H1 (cell line): ENCODE measurements around the gene MAD2L2. TPM values are rescaled to one million over a fixed set of nuclear protein-coding genes. Genes with fewer than 3 reads are reported as not detected.

Experiments
- CTCF ChIA-PET: fragments of 300-600 bp; sonication (Branson Sonifier 250); formaldehyde crosslinking; loops from one replicate; lab custom pipeline; 2021; ENCODE audit not compliant: partially characterized antibody; lab: Charles Lee
- POLR2A ChIA-PET: fragments of 300-600 bp; sonication (Branson Sonifier 250); formaldehyde crosslinking; loops from one replicate; lab custom pipeline; 2021; ENCODE audit warnings: inconsistent platforms; ENCODE audit not compliant: partially characterized antibody; lab: Charles Lee
- DNase-seq, 2 experiments: peaks; one replicate each; pipeline versions ENCODE4 v3.0.0 to v3.0.0-alpha.2; 2010 to 2022; ENCODE audit warnings: low spot score in 2 of 2, low read depth in 1 of 2, mixed read lengths in 1 of 2
- FAIRE-seq: peaks from 2 replicates; lab custom pipeline; 2011; peaks lifted over from hg19 to GRCh38; lab: Jason Lieb, UNC
- H2AFZ ChIP-seq: 2 replicates; pipeline ENCODE4 v1.8.1; 2012; ENCODE audit warnings: low read length, inconsistent platforms
- H2AK5ac ChIP-seq: 2 replicates; pipeline ENCODE4 v1.6.1; 2013; ENCODE audit warnings: low read depth, low read length
- H2BK120ac ChIP-seq: replicated peaks from 2 replicates; pipeline ENCODE3; 2013; ENCODE audit warnings: low read depth, low read length, inconsistent platforms
- H2BK12ac ChIP-seq: 2 replicates; pipeline ENCODE4 v1.6.1; 2013; ENCODE audit warnings: low read depth, low read length
- H2BK15ac ChIP-seq: 2 replicates; pipeline ENCODE4 v1.6.1; 2013; ENCODE audit warnings: low read length
- H2BK20ac ChIP-seq: 2 replicates; pipeline ENCODE4 v1.6.1; 2013; ENCODE audit warnings: low read length
- H2BK5ac ChIP-seq: 2 replicates; pipeline ENCODE4 v1.6.1; 2013; ENCODE audit warnings: low read depth, low read length
- H3K14ac ChIP-seq: 2 replicates; pipeline ENCODE4 v1.6.1; 2013; ENCODE audit warnings: inconsistent platforms; ENCODE audit not compliant: insufficient read length
- H3K18ac ChIP-seq: 2 replicates; pipeline ENCODE4 v1.6.1; 2013; ENCODE audit warnings: low read length; ENCODE audit errors: extremely low read depth
- H3K23ac ChIP-seq: 2 replicates; pipeline ENCODE4 v1.6.1; 2013; ENCODE audit warnings: inconsistent platforms; ENCODE audit not compliant: insufficient read length
- H3K23me2 ChIP-seq: 2 replicates; pipeline ENCODE4 v1.6.1; 2013; ENCODE audit warnings: low read depth, low read length
- H3K27ac ChIP-seq: 2 replicates; pipeline ENCODE4 v1.6.1; 2011; ENCODE audit warnings: low read depth, low read length, inconsistent platforms
- H3K27me3 ChIP-seq, 4 experiments: replicated peaks in 1 of 4; 1 replicate in 1 of 4; 2 replicates in 3 of 4; pipeline versions ENCODE4 v1.6.1 to v1.8.1; 2011 to 2013; ENCODE audit warnings: low read length in 3 of 4, mild to moderate bottlenecking in 3 of 4, inconsistent platforms in 2 of 4, mixed read lengths in 2 of 4, moderate library complexity in 1 of 4; ENCODE audit not compliant: control insufficient read depth in 3 of 4, insufficient read depth in 3 of 4; ENCODE audit errors: extremely low read depth in 1 of 4
- H3K36me3 ChIP-seq, 4 experiments: 2 replicates each; pipeline versions ENCODE4 v1.6.1 to v1.8.1; 2011 to 2013; ENCODE audit warnings: mild to moderate bottlenecking in 4 of 4, low read length in 3 of 4, moderate library complexity in 2 of 4, control low read depth in 1 of 4, inconsistent platforms in 1 of 4; ENCODE audit not compliant: insufficient read depth in 4 of 4, control insufficient read depth in 2 of 4
- H3K4ac ChIP-seq: replicated peaks from 2 replicates; pipeline ENCODE3; 2013; ENCODE audit warnings: low read length, low read depth, mixed read lengths, inconsistent platforms; ENCODE audit not compliant: insufficient read length
- H3K4me1 ChIP-seq, 4 experiments: replicated peaks in 1 of 4; 1 replicate in 1 of 4; 2 replicates in 3 of 4; pipeline versions ENCODE4 v1.6.1 to v1.8.1; 2011 to 2013; ENCODE audit warnings: low read length in 3 of 4, inconsistent platforms in 2 of 4, mixed read lengths in 1 of 4; ENCODE audit not compliant: insufficient read depth in 4 of 4, control insufficient read depth in 3 of 4
- H3K4me2 ChIP-seq, 2 experiments: 2 replicates each; pipeline versions ENCODE4 v1.6.1 to v1.8.1; 2011 to 2013; ENCODE audit warnings: low read depth in 2 of 2, low read length in 2 of 2, control low read depth in 1 of 2, inconsistent platforms in 1 of 2, mild to moderate bottlenecking in 1 of 2; ENCODE audit not compliant: insufficient read depth in 1 of 2
- H3K4me3 ChIP-seq, 4 experiments: fragments of 200-600, 300-600 bp in 1 of 4; sonication (generic), shearing (Covaris generic), sonication (Bioruptor Twin) in 1 of 4; 2 replicates each; pipeline versions ENCODE4 v1.5.1 to v1.8.1; 2011 to 2016; ENCODE audit warnings: low read length in 4 of 4, low read depth in 3 of 4, control low read depth in 2 of 4, inconsistent platforms in 2 of 4, mild to moderate bottlenecking in 2 of 4, mixed read lengths in 1 of 4, moderate library complexity in 1 of 4; ENCODE audit not compliant: insufficient read depth in 2 of 4; ENCODE audit errors: extremely low read depth in 1 of 4
- H3K56ac ChIP-seq: replicated peaks from 2 replicates; pipeline ENCODE3; 2013; ENCODE audit warnings: low read depth, mild to moderate bottlenecking, mixed read lengths, low read length, inconsistent platforms; ENCODE audit not compliant: insufficient read length
- H3K79me1 ChIP-seq: 2 replicates; pipeline ENCODE4 v1.6.1; 2013; ENCODE audit warnings: low read depth, low read length, control low read depth
- H3K79me2 ChIP-seq, 2 experiments: 2 replicates each; pipeline versions ENCODE4 v1.6.1 to v1.8.1; 2012 to 2013; ENCODE audit warnings: low read length in 2 of 2, mild to moderate bottlenecking in 2 of 2, inconsistent platforms in 1 of 2; ENCODE audit not compliant: insufficient read depth in 2 of 2, control insufficient read depth in 1 of 2
- H3K9ac ChIP-seq, 4 experiments: replicated peaks in 1 of 4; 1 replicate in 1 of 4; 2 replicates in 3 of 4; pipeline versions ENCODE4 v1.6.1 to v1.8.1; 2011 to 2013; ENCODE audit warnings: low read depth in 3 of 4, low read length in 3 of 4, control low read depth in 2 of 4, mild to moderate bottlenecking in 2 of 4, moderate library complexity in 2 of 4, inconsistent platforms in 1 of 4; ENCODE audit errors: extremely low read depth in 1 of 4
- H3K9me3 ChIP-seq, 2 experiments: 2 replicates each; pipeline versions ENCODE4 v1.6.1 to v1.8.1; 2012 to 2013; ENCODE audit warnings: mild to moderate bottlenecking in 2 of 2, moderate library complexity in 2 of 2, control low read depth in 1 of 2, inconsistent platforms in 1 of 2, low read depth in 1 of 2, low read length in 1 of 2, mixed read lengths in 1 of 2; ENCODE audit not compliant: insufficient read depth in 2 of 2
- H4K20me1 ChIP-seq, 2 experiments: replicated peaks in 1 of 2; 2 replicates each; pipeline versions ENCODE3 to v1.8.1; 2011 to 2013; ENCODE audit warnings: inconsistent platforms in 2 of 2, low read length in 2 of 2, mild to moderate bottlenecking in 1 of 2; ENCODE audit not compliant: insufficient read depth in 2 of 2, control insufficient read depth in 1 of 2
- H4K5ac ChIP-seq: 2 replicates; pipeline ENCODE4 v1.6.1; 2013; ENCODE audit warnings: low read length, low read depth, mixed read lengths, inconsistent platforms; ENCODE audit not compliant: insufficient read length
- H4K8ac ChIP-seq: 2 replicates; pipeline ENCODE4 v1.8.0; 2013; ENCODE audit warnings: mild to moderate bottlenecking, moderate library complexity, low read length, inconsistent platforms; ENCODE audit not compliant: insufficient read depth; ENCODE audit errors: extremely low read depth
- H4K91ac ChIP-seq: replicated peaks from 2 replicates; pipeline ENCODE3; 2013; ENCODE audit warnings: low read length, mixed read lengths, inconsistent platforms; ENCODE audit not compliant: insufficient read length
- EZH2 ChIP-seq: fragments of 200-600 bp; sonication (generic); IDR thresholded peaks from 2 replicates; pipeline ENCODE4 v1.7.1; 2012; ENCODE audit warnings: low read depth, mild to moderate bottlenecking, moderate library complexity, low read length, inconsistent platforms; ENCODE audit not compliant: severe bottlenecking
- FOSL1 ChIP-seq: IDR thresholded peaks from 2 replicates; pipeline ENCODE4 v1.6.1; 2011; ENCODE audit warnings: mild to moderate bottlenecking, low read depth, low read length, moderate library complexity; ENCODE audit not compliant: insufficient read depth
- NRF1 ChIP-seq: IDR thresholded peaks from 2 replicates; pipeline ENCODE4 v1.6.1; 2011; ENCODE audit warnings: mild to moderate bottlenecking, low read depth, low read length, improper control_type of control experiment
- PHF8 ChIP-seq: fragments of 200-600 bp; sonication (generic); conservative IDR thresholded peaks from 2 replicates; pipeline ENCODE4 v1.7.1; 2012; ENCODE audit warnings: low read depth, mild to moderate bottlenecking, inconsistent platforms, low read length, moderate library complexity
- RNF2 ChIP-seq: fragments of 200-900, 300-1000 bp; sonication (generic); IDR thresholded peaks from 2 replicates; pipeline ENCODE4 v1.7.1; 2016; ENCODE audit warnings: borderline replicate concordance, low read depth, mild to moderate bottlenecking, antibody characterized with exemption, low read length; ENCODE audit not compliant: poor library complexity, severe bottlenecking; ENCODE audit errors: missing control alignments
- SRF ChIP-seq: IDR thresholded peaks from 2 replicates; pipeline ENCODE4 v1.6.1; 2011; ENCODE audit warnings: mild to moderate bottlenecking, low read depth, low read length, moderate library complexity
- TBP ChIP-seq: IDR thresholded peaks from 2 replicates; pipeline ENCODE4 v1.6.1; 2011; ENCODE audit warnings: low read depth, low read length, improper control_type of control experiment
- TEAD4 ChIP-seq: IDR thresholded peaks from 2 replicates; pipeline ENCODE4 v1.6.1; 2012; ENCODE audit warnings: low read depth, low read length, inconsistent platforms, mixed read lengths
- WGBS, 2 experiments: shearing (Covaris generic) in 1 of 2; methylation state at CpG; one replicate each; pipeline versions ENCODE4 v1.1.6 to v1.1.7; 2013 to 2015; ENCODE audit warnings: low lambda C conversion rate in 2 of 2, mixed read lengths in 2 of 2, inconsistent platforms in 1 of 2, low coverage in 1 of 2, missing lambda C conversion rate in 1 of 2; ENCODE audit not compliant: insufficient replicate concordance in 2 of 2, insufficient coverage in 1 of 2, insufficient read length in 1 of 2; ENCODE audit errors: extremely low coverage in 1 of 2, missing lambda C conversion rate in 1 of 2; 5-methylcytosine and 5-hydroxymethylcytosine counted together
- polyA plus RNA-seq, 7 experiments: library from polyadenylated mRNA; depleted of rRNA in 3 of 7; stranded (reverse) in 5 of 7; unstranded in 2 of 7; fragments of >200 nt in 5 of 7; fragments of 200-250 nt in 2 of 7; gene quantifications; 1 replicate in 5 of 7; 2 replicates in 1 of 7; 4 replicates in 1 of 7; pipeline versions ENCODE4 v1.2.1 to v1.2.3, GENCODE V29; 2011 to 2013; ENCODE audit warnings: missing spikeins in 2 of 7, mixed read lengths in 2 of 7
- total RNA-seq: library from RNA; stranded (reverse); fragmentation: NEBNext Ultra II Directional; extraction: Animal tissue kit (Norgen Biotek cat#: 25700); gene quantifications from 2 replicates; pipeline ENCODE4 v1.2.1, GENCODE V29; 2021

The MAD2L2 gene
- total and polyA plus RNA-seq, 2 of the 8 experiments (the other 6 are each of a cell fraction or from before 2014, with no cell fraction given): 310 to 469 TPM

GRCh38 chr1:11680270-11681070 lies 478 bp downstream of the MAD2L2 start:
- Histone ChIP-seq H2BK20ac (no peak overlapping the region), H3K4me3 (peak overlapping the region; percentile 78 to 87 (median 84)), H3K4me2 (peak overlapping the region; percentile 88 to 96), H2BK5ac (peak overlapping the region; percentile 97), H3K36me3 (peaks cover 21 to 39% (median 24%) of the 10 kb centered on the region in 4 experiments), H3K9ac (peak overlapping the region; percentile 46 to 87 (median 80)), H4K20me1 (peaks cover 6 to 22% of the 10 kb centered on the region in 2 experiments), H3K56ac (peak overlapping the region; percentile 96), H3K9me3 (no peaks in the 10 kb centered on the region), H3K27ac (peak overlapping the region; percentile 89), H2AFZ (no peak overlapping the region), H3K4ac (peak overlapping the region; percentile 80), H3K27me3 (no peaks in the 10 kb centered on the region), H4K5ac (peak overlapping the region; percentile 63), H3K4me1 (peaks cover 10 to 35% (median 23%) of the 10 kb centered on the region in 4 experiments), H3K14ac (no peak overlapping the region), H3K18ac (peak overlapping the region; percentile 93), H3K23me2 (peaks cover 8% of the 10 kb centered on the region), H2AK5ac (peak overlapping the region; percentile 45; the same call in 1 of the 2 replicates), H3K79me1 (peaks cover 11% of the 10 kb centered on the region), H2BK12ac (peak overlapping the region; percentile 96), H2BK15ac (no peak overlapping the region), H3K79me2 (peaks cover 2 to 37% of the 10 kb centered on the region in 2 experiments; a peak in 3 of 4 replicates), H2BK120ac (peak overlapping the region; percentile 80), H3K23ac (no peak overlapping the region), H4K91ac (peak overlapping the region; percentile 95), H4K8ac (peak overlapping the region; percentile 92; the same call in 1 of the 2 replicates)
- ChIA-PET CTCF (interaction anchor here (2.7 to 21.6 kb wide), 4 partner anchors 10 to 30 kb away, joined by 11 to 266 read pairs (median 20); partner anchors contain the start of gene FBXO6), POLR2A (interaction anchor here (0.7 to 32.0 kb wide), 9 partner anchors 6 to 136 kb away, joined by 3 to 1025 read pairs (median 18); partner anchors contain the start of genes DRAXIN, FBXO2, FBXO44 and FBXO6)
- no peak for DNase-seq
- no peak for FAIRE-seq
- 13% methylated on average over 43 of the region's 65 CpGs; no CpG with 5 or more reads in 1 of the 2 experiments for WGBS, 2 experiments
- TF ChIP-seq NRF1: no peak
- TF ChIP-seq RNF2: no peak
- no peak for TF ChIP-seq TEAD4
- TF ChIP-seq TBP: no peak
- TF ChIP-seq FOSL1: no peak
- peak; percentile 62 for TF ChIP-seq PHF8
- TF ChIP-seq SRF: no peak
- TF ChIP-seq EZH2: no peak
